Stimulated activated CD4-positive, alpha-beta T cell treated with anti-CD3 and anti-CD28 coated beads, TNF-alpha, amount 100 ng/mL, for 4 hours (primary cell): ENCODE measurements around the gene UXS1.

Experiments
- DNase-seq, 3 experiments: peaks; one replicate each; pipeline ENCODE4 v3.0.0-alpha.2; 2020; ENCODE audit warnings: low read depth in 3 of 3

UXS1 gene

DNA sequence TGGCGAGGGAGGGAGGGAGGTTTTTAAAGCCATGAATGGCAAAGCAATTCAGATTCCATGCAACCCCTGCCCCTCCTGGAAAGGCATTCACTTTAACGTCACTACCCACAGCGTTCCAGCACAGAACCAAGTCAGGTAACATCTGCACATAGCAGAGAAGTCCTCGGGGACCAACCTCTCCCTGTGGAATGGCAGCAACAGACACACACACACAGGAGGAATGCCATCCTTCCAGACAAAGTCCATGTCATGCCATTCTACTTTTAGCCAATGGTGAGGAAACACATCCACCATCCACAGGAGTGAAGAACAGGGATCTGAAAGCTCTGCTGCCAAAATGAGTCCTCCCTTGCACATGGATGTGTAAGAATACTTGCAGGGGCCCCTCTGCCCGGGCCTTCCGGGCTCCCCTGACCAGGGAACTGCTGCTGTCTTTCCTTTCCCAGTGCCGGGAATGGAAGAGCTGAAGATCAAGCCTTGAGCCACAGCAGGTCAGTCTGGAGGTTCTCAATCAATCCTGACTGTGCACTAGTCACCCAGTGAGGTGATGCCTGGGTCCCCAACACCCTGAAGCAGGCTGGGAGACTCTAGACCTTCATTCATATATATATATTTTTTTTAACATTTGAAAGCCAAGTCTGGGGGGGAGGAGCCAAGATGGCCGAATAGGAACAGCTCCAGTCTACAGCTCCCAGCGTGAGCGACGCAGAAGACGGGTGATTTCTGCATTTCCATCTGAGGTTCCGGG, 63.7 kb downstream of the UXS1 start:
- DNase-seq, result no peak

DNA sequence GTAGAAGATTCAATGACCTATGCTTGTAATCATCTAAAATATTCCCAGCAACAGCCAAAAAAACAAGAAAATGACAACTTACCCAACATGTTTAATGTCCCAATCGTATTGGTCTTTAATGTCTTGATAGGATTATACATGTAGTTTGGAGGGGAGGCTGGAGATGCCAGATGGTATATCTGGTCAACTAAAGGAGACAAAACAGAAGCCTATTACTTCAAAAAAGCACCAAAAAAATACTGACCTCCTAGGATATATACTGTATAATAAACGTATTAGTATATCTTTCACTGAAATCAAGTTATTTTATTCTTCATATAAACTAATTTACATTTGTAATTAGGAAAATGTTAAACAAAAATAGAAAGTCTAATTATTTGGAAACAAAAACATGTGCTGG, 64.5 kb downstream of the UXS1 start:
- no peak for DNase-seq

DNA sequence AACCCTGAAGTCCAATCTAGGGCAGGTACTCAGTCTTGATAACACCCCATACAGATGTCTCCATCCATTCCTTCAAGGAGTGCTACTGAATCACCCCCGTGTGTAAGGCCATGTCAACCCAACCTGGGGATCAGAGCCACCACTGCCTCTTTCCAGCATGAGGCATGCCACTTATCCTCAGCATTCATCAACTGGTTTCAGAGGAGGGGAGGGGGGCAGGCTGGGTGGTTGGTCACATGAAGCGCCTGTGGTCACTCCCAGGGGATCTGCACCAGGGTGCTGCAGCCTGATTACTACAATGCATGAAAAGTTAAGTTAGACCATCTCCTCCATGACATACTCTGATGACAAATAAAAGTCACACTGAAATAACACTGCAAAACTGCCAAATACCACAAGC, 65.0 kb downstream of the UXS1 start:
- DNase-seq, result no peak

DNA sequence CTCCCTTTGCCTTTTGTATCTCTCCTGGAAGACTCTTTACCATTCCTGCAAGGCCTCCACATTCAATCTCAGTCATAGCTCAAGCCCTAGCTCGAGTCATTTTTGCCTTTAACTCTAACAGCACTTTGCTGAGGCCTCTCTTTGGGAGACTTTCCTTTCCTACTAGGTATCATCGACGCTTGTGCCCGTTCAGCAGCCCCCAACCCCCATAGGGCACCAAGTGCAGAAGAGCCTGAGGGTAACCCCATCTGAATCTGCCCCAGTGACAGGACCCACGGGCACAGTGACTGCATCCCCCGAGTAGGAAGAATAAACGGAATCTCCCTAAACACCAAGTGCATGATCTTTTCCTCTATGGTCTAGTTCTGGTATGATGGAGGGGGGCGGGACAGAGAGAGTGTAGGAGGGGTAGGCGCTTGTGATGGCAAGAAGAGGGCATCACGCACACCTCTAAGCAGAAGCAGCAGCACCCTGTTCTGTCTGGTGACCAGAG, 66.3 kb downstream of the UXS1 start:
- no peak for DNase-seq

DNA sequence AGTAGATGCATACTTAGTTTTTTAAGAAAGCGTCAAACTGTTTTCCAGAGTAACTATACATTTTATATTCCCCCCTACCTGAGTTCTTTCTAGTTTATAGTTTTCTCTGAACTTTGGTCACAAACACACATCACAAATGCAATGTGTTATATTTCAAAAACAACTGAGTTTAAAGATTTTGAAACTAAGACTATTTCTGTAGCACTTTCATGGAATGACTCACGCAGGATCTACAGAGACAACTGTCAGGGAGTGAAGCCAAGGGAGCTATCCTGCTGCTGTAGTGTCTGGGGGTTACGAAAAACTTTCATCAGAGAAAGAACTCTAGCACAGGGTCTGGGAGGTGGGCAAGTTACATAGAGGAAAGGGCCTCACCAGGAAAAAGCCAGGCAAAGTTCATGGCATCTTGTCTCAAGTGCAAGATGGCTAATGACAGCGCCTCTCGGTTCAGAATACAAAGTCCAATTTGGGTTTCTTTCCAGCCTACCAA, 66.8 kb downstream of the UXS1 start:
- DNase-seq, result no peak

DNA sequence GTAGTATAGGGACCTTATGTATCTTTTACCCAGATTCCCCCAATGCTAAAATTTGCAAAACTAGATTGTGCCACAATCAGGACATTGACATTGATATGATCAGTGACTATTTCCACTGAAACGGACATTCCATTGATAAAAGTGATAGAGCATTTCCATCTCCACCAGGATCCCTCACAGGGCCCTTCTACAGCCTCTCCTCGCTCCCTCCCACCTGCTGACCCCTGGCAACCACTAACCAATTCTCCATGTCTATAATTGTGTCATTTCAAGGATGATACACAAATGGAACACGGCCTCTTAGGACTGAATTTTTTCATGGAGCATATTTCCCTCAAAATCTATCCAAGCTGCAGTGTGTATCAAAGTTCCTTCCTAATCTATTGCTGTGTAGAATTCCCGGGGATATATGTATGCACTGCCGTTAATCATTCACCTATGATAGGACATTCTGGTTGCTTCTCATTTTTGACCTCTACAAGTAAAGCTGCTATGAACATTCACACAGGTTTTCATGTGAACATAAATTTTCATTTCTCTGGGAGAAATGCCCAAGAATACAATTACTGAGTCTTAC, 67.3 kb downstream of the UXS1 start:
- no peak for DNase-seq

DNA sequence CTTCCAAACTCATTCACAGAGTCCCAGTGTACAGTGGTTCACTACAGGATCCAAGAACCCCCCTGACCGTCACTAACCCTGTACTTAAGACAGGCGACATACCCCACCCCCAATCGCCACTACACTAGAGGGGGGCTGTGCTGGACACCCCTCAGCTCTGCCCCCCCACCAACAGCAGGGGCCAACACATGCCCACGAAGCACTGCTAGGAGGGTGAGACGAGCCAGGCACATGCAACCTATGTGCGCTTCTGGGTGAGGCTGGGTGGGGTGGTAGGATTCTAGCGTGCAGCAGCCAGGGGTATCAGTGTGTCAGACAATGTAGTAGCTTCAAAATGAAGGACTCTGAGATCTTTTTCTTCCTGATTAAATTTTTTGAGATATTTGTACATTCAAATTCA, 67.8 kb downstream of the UXS1 start:
- DNase-seq, result no peak

DNA sequence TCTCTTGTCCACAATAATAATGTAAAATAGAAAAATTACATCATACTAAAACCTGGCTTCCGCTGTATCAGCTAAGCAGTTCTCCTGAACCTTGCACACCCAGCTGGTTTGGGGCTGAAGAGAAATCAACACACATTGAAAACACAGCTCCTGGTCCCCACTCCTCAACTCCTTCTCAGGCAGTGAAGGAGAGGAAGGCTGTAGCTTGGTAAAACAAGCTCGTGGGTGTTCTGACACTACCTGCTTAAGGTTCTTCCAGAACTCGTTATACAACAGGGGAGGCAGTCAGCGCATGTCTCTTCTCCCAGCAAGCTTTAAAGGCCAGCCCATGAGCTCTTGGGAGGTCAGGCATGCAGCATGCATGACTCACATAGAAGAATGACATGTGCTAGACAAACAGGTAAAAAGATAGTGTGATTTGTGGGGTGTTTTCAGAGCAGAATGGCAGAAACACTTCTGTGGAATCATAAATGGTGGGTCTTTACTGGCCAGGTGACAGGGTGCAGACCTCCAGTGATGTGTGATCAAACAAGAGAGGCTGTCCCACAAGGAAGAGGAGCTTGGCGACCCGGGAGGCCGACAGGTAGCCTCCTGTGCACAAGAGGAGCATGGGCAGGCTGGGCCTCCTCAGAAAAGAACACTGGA, 69.1 kb downstream of the UXS1 start:
- no peak for DNase-seq

DNA sequence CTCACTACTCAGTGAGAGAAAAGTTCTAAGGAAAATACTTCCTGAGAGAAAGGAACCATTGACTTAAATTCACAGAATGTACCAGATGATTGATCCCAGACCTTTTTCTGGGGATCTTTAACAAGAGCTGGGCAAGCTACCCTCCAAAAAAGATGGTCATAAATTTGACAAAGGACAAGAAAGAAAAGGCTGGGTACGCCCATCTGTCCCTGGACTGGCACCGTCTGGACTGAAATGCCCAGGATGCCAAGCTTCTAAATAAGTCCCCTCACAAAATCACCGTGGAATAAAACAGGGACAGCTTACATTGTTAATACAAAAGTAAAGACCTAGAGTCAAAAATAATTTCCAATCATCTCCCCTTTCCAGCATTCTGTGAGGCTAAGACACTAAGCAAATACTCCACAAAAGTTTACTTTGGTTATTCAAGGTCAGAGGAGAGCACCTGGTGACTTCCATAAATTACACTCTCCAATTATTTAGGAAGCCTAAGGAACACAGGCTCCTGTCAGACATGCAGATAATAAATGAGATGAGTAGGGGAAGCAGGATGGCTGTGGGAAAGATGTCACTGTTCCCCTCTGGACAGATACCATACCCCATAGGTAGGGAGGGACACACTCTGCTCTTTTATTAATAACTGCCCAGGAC, 69.9 kb downstream of the UXS1 start:
- DNase-seq, result no peak

DNA sequence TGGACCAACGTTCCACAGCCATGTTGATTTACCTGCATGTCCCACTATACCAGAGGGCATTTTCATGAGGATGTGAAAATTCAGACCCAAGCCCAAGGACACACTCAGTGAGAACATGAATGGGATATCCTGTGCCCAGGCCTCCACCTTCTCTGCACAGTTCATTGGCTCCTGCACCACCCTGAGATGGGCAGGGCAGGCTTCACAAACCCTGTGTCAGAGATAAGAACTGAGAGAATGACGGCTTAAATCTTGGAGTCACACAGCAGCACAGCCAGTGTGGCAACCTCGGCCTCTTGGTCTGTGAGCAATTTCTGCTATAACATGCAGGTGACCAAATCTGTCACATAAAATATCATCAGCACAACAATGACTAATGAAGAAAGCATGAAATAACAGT, 71.9 kb downstream of the UXS1 start:
- DNase-seq, result no peak

DNA sequence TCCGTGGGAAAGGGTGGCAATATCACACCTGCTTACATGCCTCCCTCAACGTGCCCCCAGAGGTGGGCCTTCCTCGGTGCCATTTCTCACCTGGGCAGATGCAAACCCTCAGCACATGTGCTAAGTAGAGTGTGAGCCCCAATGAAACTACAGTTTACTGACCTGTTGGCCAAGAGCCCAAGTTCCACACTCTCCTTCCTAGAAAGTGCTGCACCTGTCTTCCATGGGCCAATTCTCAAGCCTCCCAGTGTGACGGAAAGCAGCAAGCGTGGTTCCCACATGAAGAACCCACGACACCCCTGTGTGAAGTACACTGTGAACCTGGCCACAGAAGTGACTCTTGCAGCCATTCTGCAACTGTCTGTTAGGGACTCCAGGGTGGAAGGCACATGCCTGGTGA, 73.7 kb downstream of the UXS1 start:
- no peak for DNase-seq

DNA sequence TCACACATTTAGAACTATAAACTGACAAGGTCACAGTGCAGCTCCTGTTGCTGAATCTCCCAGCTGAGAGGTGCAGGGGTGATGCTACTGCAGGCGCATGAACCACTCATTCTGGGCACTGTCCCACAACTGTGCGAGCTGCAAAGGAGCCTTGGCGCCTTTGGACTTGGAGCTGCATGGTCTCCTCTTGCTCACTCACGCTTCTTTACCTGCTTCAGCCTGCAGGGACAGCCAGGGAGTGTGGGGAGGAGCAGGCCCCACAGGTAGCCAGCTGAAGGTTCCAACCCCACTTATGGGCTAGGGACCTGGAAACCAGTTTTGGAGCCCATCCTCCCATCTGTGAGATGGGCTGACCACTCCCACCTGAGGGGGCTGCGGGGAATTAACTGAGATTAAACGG, 75.0 kb downstream of the UXS1 start:
- DNase-seq, result no peak

DNA sequence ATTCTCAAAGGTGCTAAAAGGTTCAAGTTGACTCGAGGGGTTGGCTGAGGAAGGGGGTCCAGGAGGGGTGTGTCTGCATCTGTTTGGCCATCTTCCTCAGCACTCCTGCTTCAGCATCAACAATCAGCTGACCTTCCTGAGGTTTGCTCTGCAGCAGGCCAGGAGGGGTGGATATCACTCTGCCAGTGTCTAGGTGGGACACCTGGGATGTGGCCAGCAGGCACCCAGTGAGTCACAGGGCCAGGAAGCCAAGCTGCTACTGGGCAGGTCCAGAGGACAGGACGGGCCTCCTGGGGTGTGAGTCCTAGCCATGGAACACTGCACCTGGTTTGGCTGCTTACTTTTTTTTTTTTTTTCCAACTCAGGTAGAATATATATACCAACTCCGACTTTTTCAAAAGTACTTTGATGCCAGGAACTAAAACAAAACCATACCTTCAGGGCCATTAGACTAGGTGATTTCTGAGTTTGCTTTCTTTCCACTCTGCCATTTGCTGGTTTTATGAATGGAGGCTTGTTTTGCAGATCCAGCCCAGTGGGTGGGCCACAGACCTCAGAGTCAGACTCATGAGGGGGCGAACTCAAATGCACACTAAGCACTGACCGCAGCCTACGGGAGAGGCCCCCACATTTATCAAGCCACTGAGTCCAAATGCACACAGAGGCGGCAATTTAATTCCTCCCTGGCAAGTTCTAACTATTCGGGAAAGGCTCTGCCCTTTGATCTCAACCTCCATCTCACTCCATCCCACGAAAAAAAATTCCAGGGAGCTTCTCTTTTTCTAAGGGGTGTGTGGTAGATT, 76.0 kb downstream of the UXS1 start:
- DNase-seq, result no peak

DNA sequence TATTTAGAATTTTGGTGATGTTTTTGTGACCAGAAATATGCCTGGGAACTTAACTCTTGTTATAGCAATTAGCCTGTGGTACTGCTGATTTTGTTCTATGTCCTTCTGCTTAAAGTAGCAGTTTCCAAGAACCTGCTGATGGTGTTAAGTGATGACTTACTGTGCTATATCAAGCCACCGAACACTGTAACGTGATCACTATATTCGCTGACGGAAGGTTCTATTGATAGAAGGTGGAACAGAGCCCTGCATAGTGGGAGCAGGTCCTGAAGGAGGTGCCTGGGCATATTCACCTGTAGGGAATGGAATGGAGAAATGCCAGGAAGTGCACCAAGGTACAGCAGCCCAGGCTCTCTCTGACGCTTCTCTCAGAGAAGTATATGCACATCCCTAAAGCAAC, 76.8 kb downstream of the UXS1 start:
- DNase-seq, result no peak

DNA sequence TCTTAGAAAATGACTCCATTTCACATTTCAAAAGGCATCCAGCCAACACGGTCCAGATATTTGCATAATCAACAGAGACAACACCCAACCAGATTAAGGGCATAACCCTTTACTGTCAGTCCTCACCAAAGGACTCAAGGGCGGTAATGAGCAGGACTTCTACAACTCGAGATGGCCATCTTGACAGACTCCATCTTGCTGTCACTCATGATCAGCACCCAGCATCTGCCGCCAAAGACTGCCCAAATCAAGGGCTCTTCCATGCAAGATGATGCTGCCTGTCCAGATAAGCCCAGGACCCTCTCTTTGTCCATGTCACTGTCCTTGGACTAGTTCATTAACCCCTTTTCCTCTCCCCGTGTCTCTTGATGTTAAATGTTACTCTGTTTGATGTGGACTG, 77.9 kb downstream of the UXS1 start:
- no peak for DNase-seq

DNA sequence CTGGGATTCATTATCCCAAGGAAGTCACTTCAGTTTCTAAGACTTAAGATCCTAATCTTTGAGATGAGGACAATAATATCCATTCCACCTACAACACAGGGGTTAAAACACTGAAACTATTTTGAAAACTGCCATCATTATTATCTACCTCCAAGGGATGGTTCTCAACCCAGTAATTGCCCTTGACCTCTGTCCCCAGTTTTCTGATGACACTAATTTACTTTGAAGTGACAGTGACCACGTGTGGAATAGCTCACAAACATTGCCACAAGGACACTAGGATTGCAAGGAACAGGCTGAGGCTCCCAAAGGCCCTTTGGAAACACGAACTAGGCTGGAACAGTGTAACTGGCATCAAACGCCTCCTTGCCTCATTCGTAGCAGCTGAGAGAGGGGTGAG, 78.4 kb downstream of the UXS1 start:
- DNase-seq, result no peak

DNA sequence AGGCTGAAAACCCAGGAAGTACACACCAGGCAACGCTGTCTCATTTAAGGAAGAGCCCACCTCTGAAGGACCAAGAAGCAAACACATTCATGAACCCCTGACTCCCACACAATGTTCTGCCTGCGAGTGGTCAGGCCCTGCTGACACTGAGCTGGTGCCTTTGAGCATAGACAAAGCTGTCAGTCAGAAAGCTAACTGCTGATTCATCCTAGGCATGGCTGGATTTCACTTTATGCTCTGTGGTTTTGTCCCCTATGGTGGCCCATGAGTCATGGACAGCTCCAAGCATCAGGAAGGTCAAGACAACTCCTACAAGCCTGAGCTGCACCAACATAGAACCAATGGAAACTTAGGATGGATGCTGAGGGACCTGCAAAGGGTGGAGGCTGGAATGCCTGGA, 78.9 kb downstream of the UXS1 start:
- no peak for DNase-seq

DNA sequence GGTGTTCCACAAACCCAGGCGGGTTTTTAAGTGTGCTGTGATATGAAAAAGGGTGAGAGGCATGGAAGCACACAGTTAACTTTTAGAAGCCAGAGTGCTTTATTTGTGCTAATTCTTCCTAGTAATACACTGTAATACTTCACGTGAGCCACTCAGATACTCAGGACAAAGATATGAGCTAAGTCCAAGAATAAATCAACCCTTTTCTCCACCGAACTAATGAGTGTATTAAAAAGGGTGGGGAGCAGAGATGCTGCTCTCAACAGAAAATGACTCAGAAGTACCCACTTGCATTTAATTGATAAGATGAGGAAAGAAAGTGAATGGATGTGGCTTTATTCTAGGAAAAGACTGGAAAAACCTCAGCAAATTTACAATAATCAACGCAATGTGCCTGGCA, 79.9 kb downstream of the UXS1 start:
- DNase-seq, result no peak

DNA sequence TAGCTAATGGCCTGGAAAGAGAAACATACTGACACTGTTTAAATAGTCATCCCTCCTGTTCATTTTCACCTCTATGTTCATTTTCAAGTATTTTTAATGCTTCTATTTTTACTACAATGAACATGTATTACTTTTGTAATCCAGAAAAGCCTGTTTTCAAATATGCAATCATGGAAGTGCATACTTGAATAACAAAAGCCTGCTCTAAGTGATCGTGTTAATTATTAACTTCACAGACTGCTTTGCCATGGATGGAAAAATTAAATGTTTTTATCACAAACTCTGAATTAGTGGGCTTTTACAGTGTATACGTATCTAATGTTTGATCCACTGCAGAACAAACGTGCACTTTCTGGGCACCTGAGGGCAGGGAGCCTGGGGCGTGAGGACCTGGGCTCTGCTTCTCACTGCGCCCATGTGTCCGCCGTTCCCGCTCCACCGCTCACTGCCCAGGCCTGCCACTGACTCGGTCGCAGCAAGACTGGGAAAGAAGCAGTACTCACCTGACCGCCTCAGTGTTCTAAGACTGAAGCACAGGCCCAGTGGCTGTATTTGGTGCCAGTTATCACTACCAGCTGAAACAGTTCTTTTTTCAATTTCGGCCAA, 80.6 kb downstream of the UXS1 start:
- DNase-seq, result no peak

DNA sequence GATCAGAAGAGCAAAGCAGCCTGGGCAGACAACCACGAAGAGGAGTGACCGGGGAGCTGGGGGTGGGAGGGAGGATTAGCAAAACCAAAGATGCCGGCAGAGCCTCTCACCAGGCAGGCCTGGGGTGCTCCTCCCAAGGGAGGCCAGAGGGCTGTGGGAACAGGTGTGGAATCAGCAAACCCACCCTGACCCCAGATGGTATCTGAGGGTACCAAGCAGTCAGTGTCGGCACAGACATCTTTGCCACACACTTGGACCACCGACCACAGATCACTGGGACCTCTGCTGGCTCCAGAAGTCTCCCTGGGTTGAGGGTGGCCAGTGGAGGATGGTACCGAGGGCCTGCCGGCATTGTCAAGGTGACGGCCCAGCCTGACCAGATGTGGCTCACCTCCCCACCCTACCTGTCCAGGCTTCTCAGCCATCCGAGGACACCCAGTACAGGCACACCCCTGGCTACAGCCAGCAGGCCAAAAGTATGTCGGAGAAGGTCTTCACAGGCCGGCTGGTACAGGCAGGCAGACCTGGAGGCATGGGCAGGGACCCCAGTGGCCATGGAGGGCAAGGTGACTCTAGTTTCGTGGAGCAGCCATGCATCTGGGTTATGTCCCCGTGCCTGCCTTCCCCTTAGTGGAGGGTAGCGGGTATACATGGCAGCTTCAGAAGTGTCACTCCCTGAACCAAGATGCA, 82.1 kb downstream of the UXS1 start:
- no peak for DNase-seq
